Fibroblast of skin of right biceps (primary cell): ENCODE measurements around the gene TBX15.

Experiments
- DNase-seq: peaks from one replicate; pipeline ENCODE4 v3.0.0-alpha.2; 2013

TBX15 gene

GRCh38 chr1:118878661-118879060, 109.5 kb downstream of the TBX15 start:
- peak; percentile 30 for DNase-seq

GRCh38 chr1:118877668-118878396, 110.3 kb downstream of the TBX15 start:
- DNase-seq = no peak

GRCh38 chr1:118871582-118872171, 116.5 kb downstream of the TBX15 start:
- no peak for DNase-seq

- no peak for DNase-seq
Observed at GRCh38 chr1:118868387-118868786, 119.8 kb downstream of the TBX15 start.

GRCh38 chr1:118866330-118866729, 121.8 kb downstream of the TBX15 start:
- no peak for DNase-seq

- no peak for DNase-seq
Observed at GRCh38 chr1:118863688-118864087, 124.5 kb downstream of the TBX15 start.

GRCh38 chr1:118862755-118863154, 125.4 kb downstream of the TBX15 start:
- peak; percentile 77 for DNase-seq

- DNase-seq = no peak
Observed at GRCh38 chr1:118861216-118861615, 126.9 kb downstream of the TBX15 start.

GRCh38 chr1:118859999-118860398, 128.1 kb downstream of the TBX15 start:
- DNase-seq = no peak

- DNase-seq = no peak
Observed at GRCh38 chr1:118846443-118846842, 141.7 kb downstream of the TBX15 start.

GRCh38 chr1:118842452-118843201, 145.5 kb downstream of the TBX15 start:
- DNase-seq = no peak

- DNase-seq = no peak
Observed at GRCh38 chr1:118841521-118841920, 146.6 kb downstream of the TBX15 start.
